K562 (cell line): ENCODE measurements around the gene MIER2. TPM values are rescaled to one million over a fixed set of nuclear protein-coding genes. Genes with fewer than 3 reads are reported as not detected.

Source experiments
- CREB5 ChIP-seq: fragments of 250-450 bp; sonication (Bioruptor Pico); IDR thresholded peaks from 2 replicates; pipeline ENCODE4 v1.5.0; 2020; ENCODE audit warnings: mild to moderate bottlenecking
- CUX1 ChIP-seq: fragments of 200-800 bp; sonication (Bioruptor generic); IDR thresholded peaks from 2 replicates; pipeline ENCODE4 v1.6.1; 2016; ENCODE audit warnings: missing genetic modification characterization, missing compliant biosample characterization
- HMGXB4 ChIP-seq: sonication (generic); formaldehyde crosslinking; IDR thresholded peaks from 2 replicates; pipeline ENCODE4 v1.8.1; 2023; ENCODE audit warnings: mild to moderate bottlenecking, missing genetic modification reagents
- KAT7 ChIP-seq: sonication (generic); formaldehyde crosslinking; IDR thresholded peaks from 2 replicates; pipeline ENCODE4 v1.8.0; 2022; ENCODE audit warnings: missing genetic modification reagents, mild to moderate bottlenecking, borderline replicate concordance
- MAZ ChIP-seq, 2 experiments: fragments of 450-650 bp in 1 of 2; sonication (generic) in 1 of 2; formaldehyde crosslinking; IDR thresholded peaks in 1 of 2; conservative IDR thresholded peaks in 1 of 2; 2 replicates each; pipeline versions ENCODE4 v1.4.0 to v1.5.0; 2020; ENCODE audit warnings: mild to moderate bottlenecking in 1 of 2, missing genetic modification reagents in 1 of 2
- polyA plus RNA-seq, 8 experiments: library from polyadenylated mRNA; depleted of rRNA in 4 of 8; stranded (reverse) in 5 of 8; unstranded in 3 of 8; fragments of >200 nt; fragmentation: Nextera tagmentation in 2 of 8; fragmentation: Illumina TruSeq in 1 of 8; extraction: Ambion mirVana in 2 of 8; extraction: Trizol in 1 of 8; gene quantifications; 2 replicates each; pipeline versions ENCODE4 v1.2.1 to v1.2.3, GENCODE V29; 2011 to 2014; ENCODE audit warnings: inconsistent platforms in 1 of 8, missing spikeins in 1 of 8
- total RNA-seq, 7 experiments: library from RNA; depleted of rRNA in 6 of 7; stranded (reverse); fragments of >200 nt in 6 of 7; fragmentation: Illumina TruSeq in 2 of 7; extraction: Trizol in 2 of 7; gene quantifications; 2 replicates each; pipeline versions ENCODE4 v1.2.1 to v1.2.3, GENCODE V29; 2011 to 2021; ENCODE audit warnings: low replicate concordance in 1 of 7
- TF ChIP-seq, protein P1 (sequence below): fragments of 150-350 bp; conservative IDR thresholded peaks from 2 replicates; pipeline ENCODE4 v1.6.1; 2014; ENCODE audit warnings: low read length

The MIER2 gene
- total and polyA plus RNA-seq, 9 of the 15 experiments (the other 6 are each of a cell fraction or from before 2014, with no cell fraction given), result 0.46 to 34.7 (median 15.6) TPM

- TF ChIP-seq KAT7 (CRISPR knock-in tag), result no peak
- TF ChIP-seq, protein P1, sequence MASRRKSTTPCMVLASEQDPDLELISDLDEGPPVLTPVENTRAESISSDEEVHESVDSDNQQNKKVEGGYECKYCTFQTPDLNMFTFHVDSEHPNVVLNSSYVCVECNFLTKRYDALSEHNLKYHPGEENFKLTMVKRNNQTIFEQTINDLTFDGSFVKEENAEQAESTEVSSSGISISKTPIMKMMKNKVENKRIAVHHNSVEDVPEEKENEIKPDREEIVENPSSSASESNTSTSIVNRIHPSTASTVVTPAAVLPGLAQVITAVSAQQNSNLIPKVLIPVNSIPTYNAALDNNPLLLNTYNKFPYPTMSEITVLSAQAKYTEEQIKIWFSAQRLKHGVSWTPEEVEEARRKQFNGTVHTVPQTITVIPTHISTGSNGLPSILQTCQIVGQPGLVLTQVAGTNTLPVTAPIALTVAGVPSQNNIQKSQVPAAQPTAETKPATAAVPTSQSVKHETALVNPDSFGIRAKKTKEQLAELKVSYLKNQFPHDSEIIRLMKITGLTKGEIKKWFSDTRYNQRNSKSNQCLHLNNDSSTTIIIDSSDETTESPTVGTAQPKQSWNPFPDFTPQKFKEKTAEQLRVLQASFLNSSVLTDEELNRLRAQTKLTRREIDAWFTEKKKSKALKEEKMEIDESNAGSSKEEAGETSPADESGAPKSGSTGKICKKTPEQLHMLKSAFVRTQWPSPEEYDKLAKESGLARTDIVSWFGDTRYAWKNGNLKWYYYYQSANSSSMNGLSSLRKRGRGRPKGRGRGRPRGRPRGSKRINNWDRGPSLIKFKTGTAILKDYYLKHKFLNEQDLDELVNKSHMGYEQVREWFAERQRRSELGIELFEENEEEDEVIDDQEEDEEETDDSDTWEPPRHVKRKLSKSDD, result no peak
- TF ChIP-seq HMGXB4 (CRISPR knock-in tag), result no peak
- TF ChIP-seq MAZ (CRISPR knock-in tag; conservative IDR thresholded peaks at IDR 0.05 in 1 of 2, IDR thresholded peaks at IDR 0.05 in 1 of 2), result no peak
- no peak for TF ChIP-seq CREB5 (CRISPR knock-in tag)
- no peak for TF ChIP-seq CUX1 (CRISPR knock-in tag)
Measured at GRCh38 chr19:279656-280055, 64.9 kb downstream of the MIER2 start (continued).
